H1 (cell line): ENCODE measurements around the gene GRK5. TPM values are rescaled to one million over a fixed set of nuclear protein-coding genes. Genes with fewer than 3 reads are reported as not detected.

ENCODE experiments used
- CTCF ChIA-PET: fragments of 300-600 bp; sonication (Branson Sonifier 250); formaldehyde crosslinking; loops from one replicate; lab custom pipeline; 2021; ENCODE audit not compliant: partially characterized antibody; lab: Charles Lee
- POLR2A ChIA-PET: fragments of 300-600 bp; sonication (Branson Sonifier 250); formaldehyde crosslinking; loops from one replicate; lab custom pipeline; 2021; ENCODE audit warnings: inconsistent platforms; ENCODE audit not compliant: partially characterized antibody; lab: Charles Lee
- DNase-seq, 2 experiments: peaks; one replicate each; pipeline versions ENCODE4 v3.0.0 to v3.0.0-alpha.2; 2010 to 2022; ENCODE audit warnings: low spot score in 2 of 2, low read depth in 1 of 2, mixed read lengths in 1 of 2
- FAIRE-seq: peaks from 2 replicates; lab custom pipeline; 2011; peaks lifted over from hg19 to GRCh38; lab: Jason Lieb, UNC
- H2AFZ ChIP-seq: 2 replicates; pipeline ENCODE4 v1.8.1; 2012; ENCODE audit warnings: low read length, inconsistent platforms
- H2AK5ac ChIP-seq: 2 replicates; pipeline ENCODE4 v1.6.1; 2013; ENCODE audit warnings: low read depth, low read length
- H2BK120ac ChIP-seq: replicated peaks from 2 replicates; pipeline ENCODE3; 2013; ENCODE audit warnings: low read depth, low read length, inconsistent platforms
- H2BK12ac ChIP-seq: 2 replicates; pipeline ENCODE4 v1.6.1; 2013; ENCODE audit warnings: low read depth, low read length
- H2BK15ac ChIP-seq: 2 replicates; pipeline ENCODE4 v1.6.1; 2013; ENCODE audit warnings: low read length
- H2BK20ac ChIP-seq: 2 replicates; pipeline ENCODE4 v1.6.1; 2013; ENCODE audit warnings: low read length
- H2BK5ac ChIP-seq: 2 replicates; pipeline ENCODE4 v1.6.1; 2013; ENCODE audit warnings: low read depth, low read length
- H3K14ac ChIP-seq: 2 replicates; pipeline ENCODE4 v1.6.1; 2013; ENCODE audit warnings: inconsistent platforms; ENCODE audit not compliant: insufficient read length
- H3K18ac ChIP-seq: 2 replicates; pipeline ENCODE4 v1.6.1; 2013; ENCODE audit warnings: low read length; ENCODE audit errors: extremely low read depth
- H3K23ac ChIP-seq: 2 replicates; pipeline ENCODE4 v1.6.1; 2013; ENCODE audit warnings: inconsistent platforms; ENCODE audit not compliant: insufficient read length
- H3K23me2 ChIP-seq: 2 replicates; pipeline ENCODE4 v1.6.1; 2013; ENCODE audit warnings: low read depth, low read length
- H3K27ac ChIP-seq: 2 replicates; pipeline ENCODE4 v1.6.1; 2011; ENCODE audit warnings: low read depth, low read length, inconsistent platforms
- H3K27me3 ChIP-seq, 4 experiments: replicated peaks in 1 of 4; 1 replicate in 1 of 4; 2 replicates in 3 of 4; pipeline versions ENCODE4 v1.6.1 to v1.8.1; 2011 to 2013; ENCODE audit warnings: low read length in 3 of 4, mild to moderate bottlenecking in 3 of 4, inconsistent platforms in 2 of 4, mixed read lengths in 2 of 4, moderate library complexity in 1 of 4; ENCODE audit not compliant: control insufficient read depth in 3 of 4, insufficient read depth in 3 of 4; ENCODE audit errors: extremely low read depth in 1 of 4
- H3K36me3 ChIP-seq, 4 experiments: 2 replicates each; pipeline versions ENCODE4 v1.6.1 to v1.8.1; 2011 to 2013; ENCODE audit warnings: mild to moderate bottlenecking in 4 of 4, low read length in 3 of 4, moderate library complexity in 2 of 4, control low read depth in 1 of 4, inconsistent platforms in 1 of 4; ENCODE audit not compliant: insufficient read depth in 4 of 4, control insufficient read depth in 2 of 4
- H3K4ac ChIP-seq: replicated peaks from 2 replicates; pipeline ENCODE3; 2013; ENCODE audit warnings: low read length, low read depth, mixed read lengths, inconsistent platforms; ENCODE audit not compliant: insufficient read length
- H3K4me1 ChIP-seq, 4 experiments: replicated peaks in 1 of 4; 1 replicate in 1 of 4; 2 replicates in 3 of 4; pipeline versions ENCODE4 v1.6.1 to v1.8.1; 2011 to 2013; ENCODE audit warnings: low read length in 3 of 4, inconsistent platforms in 2 of 4, mixed read lengths in 1 of 4; ENCODE audit not compliant: insufficient read depth in 4 of 4, control insufficient read depth in 3 of 4
- H3K4me2 ChIP-seq, 2 experiments: 2 replicates each; pipeline versions ENCODE4 v1.6.1 to v1.8.1; 2011 to 2013; ENCODE audit warnings: low read depth in 2 of 2, low read length in 2 of 2, control low read depth in 1 of 2, inconsistent platforms in 1 of 2, mild to moderate bottlenecking in 1 of 2; ENCODE audit not compliant: insufficient read depth in 1 of 2
- H3K4me3 ChIP-seq, 4 experiments: fragments of 200-600, 300-600 bp in 1 of 4; sonication (generic), shearing (Covaris generic), sonication (Bioruptor Twin) in 1 of 4; 2 replicates each; pipeline versions ENCODE4 v1.5.1 to v1.8.1; 2011 to 2016; ENCODE audit warnings: low read length in 4 of 4, low read depth in 3 of 4, control low read depth in 2 of 4, inconsistent platforms in 2 of 4, mild to moderate bottlenecking in 2 of 4, mixed read lengths in 1 of 4, moderate library complexity in 1 of 4; ENCODE audit not compliant: insufficient read depth in 2 of 4; ENCODE audit errors: extremely low read depth in 1 of 4
- H3K56ac ChIP-seq: replicated peaks from 2 replicates; pipeline ENCODE3; 2013; ENCODE audit warnings: low read depth, mild to moderate bottlenecking, mixed read lengths, low read length, inconsistent platforms; ENCODE audit not compliant: insufficient read length
- H3K79me1 ChIP-seq: 2 replicates; pipeline ENCODE4 v1.6.1; 2013; ENCODE audit warnings: low read depth, low read length, control low read depth
- H3K79me2 ChIP-seq, 2 experiments: 2 replicates each; pipeline versions ENCODE4 v1.6.1 to v1.8.1; 2012 to 2013; ENCODE audit warnings: low read length in 2 of 2, mild to moderate bottlenecking in 2 of 2, inconsistent platforms in 1 of 2; ENCODE audit not compliant: insufficient read depth in 2 of 2, control insufficient read depth in 1 of 2
- H3K9ac ChIP-seq, 4 experiments: replicated peaks in 1 of 4; 1 replicate in 1 of 4; 2 replicates in 3 of 4; pipeline versions ENCODE4 v1.6.1 to v1.8.1; 2011 to 2013; ENCODE audit warnings: low read depth in 3 of 4, low read length in 3 of 4, control low read depth in 2 of 4, mild to moderate bottlenecking in 2 of 4, moderate library complexity in 2 of 4, inconsistent platforms in 1 of 4; ENCODE audit errors: extremely low read depth in 1 of 4
- H3K9me3 ChIP-seq, 2 experiments: 2 replicates each; pipeline versions ENCODE4 v1.6.1 to v1.8.1; 2012 to 2013; ENCODE audit warnings: mild to moderate bottlenecking in 2 of 2, moderate library complexity in 2 of 2, control low read depth in 1 of 2, inconsistent platforms in 1 of 2, low read depth in 1 of 2, low read length in 1 of 2, mixed read lengths in 1 of 2; ENCODE audit not compliant: insufficient read depth in 2 of 2
- H4K20me1 ChIP-seq, 2 experiments: replicated peaks in 1 of 2; 2 replicates each; pipeline versions ENCODE3 to v1.8.1; 2011 to 2013; ENCODE audit warnings: inconsistent platforms in 2 of 2, low read length in 2 of 2, mild to moderate bottlenecking in 1 of 2; ENCODE audit not compliant: insufficient read depth in 2 of 2, control insufficient read depth in 1 of 2
- H4K5ac ChIP-seq: 2 replicates; pipeline ENCODE4 v1.6.1; 2013; ENCODE audit warnings: low read length, low read depth, mixed read lengths, inconsistent platforms; ENCODE audit not compliant: insufficient read length
- H4K8ac ChIP-seq: 2 replicates; pipeline ENCODE4 v1.8.0; 2013; ENCODE audit warnings: mild to moderate bottlenecking, moderate library complexity, low read length, inconsistent platforms; ENCODE audit not compliant: insufficient read depth; ENCODE audit errors: extremely low read depth
- H4K91ac ChIP-seq: replicated peaks from 2 replicates; pipeline ENCODE3; 2013; ENCODE audit warnings: low read length, mixed read lengths, inconsistent platforms; ENCODE audit not compliant: insufficient read length
- CEBPB ChIP-seq: IDR thresholded peaks from 2 replicates; pipeline ENCODE4 v1.6.1; 2012; ENCODE audit warnings: low read depth, low read length
- FOSL1 ChIP-seq: IDR thresholded peaks from 2 replicates; pipeline ENCODE4 v1.6.1; 2011; ENCODE audit warnings: mild to moderate bottlenecking, low read depth, low read length, moderate library complexity; ENCODE audit not compliant: insufficient read depth
- WGBS, 2 experiments: shearing (Covaris generic) in 1 of 2; methylation state at CpG; one replicate each; pipeline versions ENCODE4 v1.1.6 to v1.1.7; 2013 to 2015; ENCODE audit warnings: low lambda C conversion rate in 2 of 2, mixed read lengths in 2 of 2, inconsistent platforms in 1 of 2, low coverage in 1 of 2, missing lambda C conversion rate in 1 of 2; ENCODE audit not compliant: insufficient replicate concordance in 2 of 2, insufficient coverage in 1 of 2, insufficient read length in 1 of 2; ENCODE audit errors: extremely low coverage in 1 of 2, missing lambda C conversion rate in 1 of 2; 5-methylcytosine and 5-hydroxymethylcytosine counted together
- polyA plus RNA-seq, 7 experiments: library from polyadenylated mRNA; depleted of rRNA in 3 of 7; stranded (reverse) in 5 of 7; unstranded in 2 of 7; fragments of >200 nt in 5 of 7; fragments of 200-250 nt in 2 of 7; gene quantifications; 1 replicate in 5 of 7; 2 replicates in 1 of 7; 4 replicates in 1 of 7; pipeline versions ENCODE4 v1.2.1 to v1.2.3, GENCODE V29; 2011 to 2013; ENCODE audit warnings: missing spikeins in 2 of 7, mixed read lengths in 2 of 7
- total RNA-seq: library from RNA; stranded (reverse); fragmentation: NEBNext Ultra II Directional; extraction: Animal tissue kit (Norgen Biotek cat#: 25700); gene quantifications from 2 replicates; pipeline ENCODE4 v1.2.1, GENCODE V29; 2021

The GRK5 gene
- total and polyA plus RNA-seq, 2 of the 8 experiments (the other 6 are each of a cell fraction or from before 2014, with no cell fraction given): 0.54 to 2.5 TPM

DNA sequence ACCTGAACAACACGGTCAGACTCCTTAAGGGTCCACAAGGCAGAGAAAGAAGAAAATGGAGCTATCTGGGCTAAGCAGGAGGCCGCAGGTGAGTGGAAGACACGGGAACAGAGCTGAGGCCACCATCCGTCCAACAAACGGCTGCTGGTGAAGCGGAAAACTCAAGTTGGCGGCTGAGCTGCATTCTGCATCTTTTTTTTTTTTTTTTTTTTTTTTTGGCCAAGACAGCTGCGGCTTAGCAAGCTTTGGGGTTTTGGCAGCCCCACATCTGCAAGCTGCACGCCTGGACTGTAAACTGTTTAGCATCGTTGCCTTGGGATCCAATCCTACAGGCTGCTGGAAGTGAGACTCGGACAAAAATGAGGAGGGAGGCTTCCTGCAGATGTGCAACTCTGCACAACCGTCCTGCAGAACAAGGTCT lies 297.8 kb downstream of the GRK5 start:
- 89% methylated on average over 10 of the region's 12 CpGs; no CpG with 5 or more reads in 1 of the 2 experiments for WGBS, 2 experiments
- no peaks in the 10 kb centered on the region for H3K79me1 ChIP-seq
- no peak overlapping the region for H3K27ac ChIP-seq
- no peak overlapping the region for H3K18ac ChIP-seq
- ChIA-PET CTCF (interaction anchor here (0.6 kb wide), 1 partner anchor 200 kb away, joined by 4 read pairs; no protein-coding TSS in a partner anchor), POLR2A (no interaction called here)
- no peak overlapping the region for H3K56ac ChIP-seq
- no peaks in the 10 kb centered on the region; a peak in 2 of 7 replicates for H3K27me3 ChIP-seq
- H3K36me3 ChIP-seq: no peaks in the 10 kb centered on the region
- FAIRE-seq (no peak), DNase-seq (no peak)
- H3K9ac ChIP-seq: no peak overlapping the region
- peaks cover 0 to 2% of the 10 kb centered on the region in 2 experiments for H4K20me1 ChIP-seq
- no peak overlapping the region for H3K23ac ChIP-seq
- H3K4me1 ChIP-seq: no peaks in the 10 kb centered on the region; a peak in 1 of 7 replicates
- H3K4me3 ChIP-seq: no peak overlapping the region
- no peak overlapping the region for H3K14ac ChIP-seq
- H2BK5ac ChIP-seq: no peak overlapping the region; the same call in 1 of the 2 replicates
- H3K79me2 ChIP-seq: no peaks in the 10 kb centered on the region
- H3K4me2 ChIP-seq: no peak overlapping the region
- no peak overlapping the region for H2AK5ac ChIP-seq
- H2BK120ac ChIP-seq: no peak overlapping the region
- no peak overlapping the region for H2BK12ac ChIP-seq
- H3K9me3 ChIP-seq: no peaks in the 10 kb centered on the region
- no peak overlapping the region for H2BK15ac ChIP-seq
- no peak overlapping the region for H3K4ac ChIP-seq
- no peak overlapping the region for H2BK20ac ChIP-seq
- no peak overlapping the region for H2AFZ ChIP-seq
- H4K8ac ChIP-seq: no peak overlapping the region
- no peak overlapping the region for H4K91ac ChIP-seq
- no peaks in the 10 kb centered on the region for H3K23me2 ChIP-seq
- no peak overlapping the region for H4K5ac ChIP-seq
- TF ChIP-seq CEBPB (no peak), FOSL1 (no peak)
